Stimulated activated CD4-positive, alpha-beta T cell treated with anti-CD3 and anti-CD28 coated beads, Interleukin-4, amount 100 ng/mL, for 48 hours (primary cell): ENCODE measurements around the gene U2AF1L4.
A peak's percentile ranks its signal among the peaks of the same experiment; 100 is the strongest.

ENCODE experiments used
- DNase-seq, 2 donors: peaks; one replicate each; pipeline ENCODE4 v3.0.0-alpha.2; 2020; ENCODE audit warnings: low read depth in 2 of 2

U2AF1L4 gene

GRCh38 chr19:35745328-35746086, at the start of gene U2AF1L4, which contains the start of gene PSENEN:
U2AF1L4 (minus strand) TSS chr19:35745418; CDS start chr19:35745391, 27 bp downstream.
PSENEN (plus strand) TSS chr19:35745651; CDS start chr19:35745931, 280 bp downstream.
- peak; percentile 83 to 93 for DNase-seq

- DNase-seq, result no peak
These were observed 48.4 kb upstream of the U2AF1L4 start for GRCh38 chr19:35793381-35794165.

GRCh38 chr19:35792888-35793287, 47.7 kb upstream of the U2AF1L4 start:
- no peak for DNase-seq

- no peak for DNase-seq
These were observed 47.1 kb upstream of the U2AF1L4 start for GRCh38 chr19:35792312-35792711.

- no peak for DNase-seq
These were observed 46.6 kb upstream of the U2AF1L4 start for GRCh38 chr19:35791814-35792279.

- no peak for DNase-seq
These were observed 46.0 kb upstream of the U2AF1L4 start for GRCh38 chr19:35790981-35791813.

GRCh38 chr19:35789978-35790944, 45.0 kb upstream of the U2AF1L4 start:
- DNase-seq, result no peak

GRCh38 chr19:35789195-35789977, 44.2 kb upstream of the U2AF1L4 start:
- no peak for DNase-seq

- no peak for DNase-seq
These were observed 43.2 kb upstream of the U2AF1L4 start for GRCh38 chr19:35788205-35788960.

- DNase-seq, result no peak
These were observed 42.1 kb upstream of the U2AF1L4 start for GRCh38 chr19:35787227-35787799.

- no peak for DNase-seq
These were observed 41.3 kb upstream of the U2AF1L4 start for GRCh38 chr19:35786299-35787160.

- no peak for DNase-seq
These were observed 40.1 kb upstream of the U2AF1L4 start for GRCh38 chr19:35785339-35785627.

GRCh38 chr19:35784503-35785338, 39.5 kb upstream of the U2AF1L4 start:
- DNase-seq, result no peak

GRCh38 chr19:35783469-35784434, 38.5 kb upstream of the U2AF1L4 start:
- DNase-seq, result no peak

GRCh38 chr19:35782589-35782988, 37.4 kb upstream of the U2AF1L4 start:
- DNase-seq, result no peak

GRCh38 chr19:35781650-35782049, 36.4 kb upstream of the U2AF1L4 start:
- DNase-seq, result no peak
